K562 (cell line): ENCODE measurements around the gene METTL18. TPM values are rescaled to one million over a fixed set of nuclear protein-coding genes. Genes with fewer than 3 reads are reported as not detected.
A peak's percentile ranks its signal among the peaks of the same experiment; 100 is the strongest.

Experiments
- ATAC-seq: fragments of 200-7000 bp; cut with Tn5 transposase; 3 replicates; pipeline ENCODE4 v1.9.1; 2020; ENCODE audit warnings: moderate library complexity
- BruUV-seq: library from RNA; stranded (reverse); fragments of 400-500 nt; replicated peaks from 2 replicates; lab custom pipeline; 2021; lab: Mats Ljungman, UMichigan
- CTCF ChIA-PET: fragments of 300-600 bp; formaldehyde crosslinking; extraction: SDS; loops from one replicate; lab custom pipeline; 2021; ENCODE audit warnings: low intra/inter-chr PET ratio; lab: Yijun Ruan, JAX
- POLR2A ChIA-PET: fragments of 300-600, 350-650 bp; sonication (Branson Sonifier 250); formaldehyde crosslinking; extraction: SDS; loops from one replicate; lab custom pipeline; 2021; ENCODE audit warnings: antibody characterized with exemption, inconsistent platforms; lab: Yijun Ruan, JAX
- DNase-seq, 4 experiments: peaks; one replicate each; pipeline versions ENCODE4 v3.0.0 to v3.0.0-alpha.2; 2011 to 2018; ENCODE audit warnings: low spot score in 3 of 4, mixed read lengths in 3 of 4; ENCODE audit errors: extremely low read depth in 1 of 4
- FAIRE-seq: peaks from 2 replicates; lab custom pipeline; 2011; peaks lifted over from hg19 to GRCh38; lab: Jason Lieb, UNC
- H2AFZ ChIP-seq: 2 replicates; pipeline ENCODE4 v1.6.0; 2011; ENCODE audit warnings: low read depth, low read length, control low read depth, inconsistent platforms
- H3K27ac ChIP-seq: fragments of 200-600 bp; 3 replicates; pipeline ENCODE4 v1.8.0; 2011; ENCODE audit warnings: low read depth, mild to moderate bottlenecking, control low read depth, inconsistent platforms, low read length, moderate library complexity, mixed read lengths; ENCODE audit errors: extremely low read depth
- H3K27me3 ChIP-seq, 2 experiments: fragments of 300-600 bp in 1 of 2; 2 replicates in 1 of 2; 3 replicates in 1 of 2; pipeline versions ENCODE4 v1.6.0 to v1.8.0; 2011; ENCODE audit warnings: inconsistent platforms in 2 of 2, low read length in 2 of 2, mild to moderate bottlenecking in 1 of 2, mixed read lengths in 1 of 2, moderate library complexity in 1 of 2; ENCODE audit not compliant: control insufficient read depth in 2 of 2, insufficient read depth in 2 of 2
- H3K36me3 ChIP-seq: fragments of 300-600 bp; 3 replicates; pipeline ENCODE4 v1.8.0; 2011; ENCODE audit warnings: mild to moderate bottlenecking, low read length, inconsistent platforms; ENCODE audit not compliant: control insufficient read depth, insufficient read depth
- H3K4me1 ChIP-seq, 2 experiments: fragments of 200-600 bp in 1 of 2; replicated peaks in 1 of 2; 2 replicates in 1 of 2; 3 replicates in 1 of 2; pipeline versions ENCODE4 v1.5.1 to v1.8.0; 2011; ENCODE audit warnings: inconsistent platforms in 2 of 2, low read length in 2 of 2, mild to moderate bottlenecking in 1 of 2, mixed read lengths in 1 of 2, moderate library complexity in 1 of 2; ENCODE audit not compliant: control insufficient read depth in 2 of 2, insufficient read depth in 2 of 2
- H3K4me2 ChIP-seq: 2 replicates; pipeline ENCODE4 v1.6.1; 2011; ENCODE audit warnings: low read length, control low read depth, inconsistent platforms, mixed read lengths; ENCODE audit not compliant: insufficient read depth
- H3K4me3 ChIP-seq: fragments of 200-600 bp; sonication (generic), shearing (Covaris generic); 2 replicates; pipeline ENCODE4 v1.5.1; 2016; ENCODE audit warnings: control low read depth, inconsistent platforms
- H3K79me2 ChIP-seq: fragments of 200-600 bp; 3 replicates; pipeline ENCODE4 v1.8.0; 2011; ENCODE audit warnings: low read length, inconsistent platforms; ENCODE audit not compliant: control insufficient read depth, insufficient read depth
- H3K9ac ChIP-seq, 2 experiments: 2 replicates each; pipeline versions ENCODE4 v1.6.0 to v1.6.1; 2011; ENCODE audit warnings: low read depth in 2 of 2, low read length in 2 of 2, control low read depth in 1 of 2, inconsistent platforms in 1 of 2, mild to moderate bottlenecking in 1 of 2, mixed read lengths in 1 of 2; ENCODE audit not compliant: insufficient read depth in 1 of 2
- H3K9me1 ChIP-seq: one replicate; pipeline ENCODE4 v1.6.0; 2011; ENCODE audit warnings: inconsistent platforms, mild to moderate bottlenecking, low read length, moderate library complexity; ENCODE audit not compliant: control insufficient read depth, insufficient read depth
- H3K9me3 ChIP-seq: replicated peaks from 2 replicates; pipeline ENCODE4 v1.5.1; 2011; ENCODE audit warnings: low read depth, low read length, inconsistent platforms; ENCODE audit not compliant: control insufficient read depth, insufficient read depth
- H4K20me1 ChIP-seq: replicated peaks from 2 replicates; pipeline ENCODE4 v1.6.1; 2011; ENCODE audit warnings: low read length, inconsistent platforms, mixed read lengths; ENCODE audit not compliant: control insufficient read depth, insufficient read depth
- DACH1 ChIP-seq: fragments of 450-650 bp; IDR thresholded peaks from 2 replicates; pipeline ENCODE4 v1.6.1; 2018; ENCODE audit not compliant: partially characterized antibody
- KDM1A ChIP-seq, 2 experiments: fragments of 450-650 bp; IDR thresholded peaks; 2 replicates each; pipeline ENCODE4 v1.6.1; 2016; ENCODE audit warnings: mild to moderate bottlenecking in 2 of 2
- PREB ChIP-seq: sonication (generic); formaldehyde crosslinking; IDR thresholded peaks from 2 replicates; pipeline ENCODE4 v1.8.1; 2023; ENCODE audit warnings: mild to moderate bottlenecking, missing genetic modification reagents
- SMARCE1 ChIP-seq: fragments of 450-650 bp; IDR thresholded peaks from 2 replicates; pipeline ENCODE4 v1.7.1; 2016; ENCODE audit warnings: mild to moderate bottlenecking
- WGBS: fragments of 100-300 bp; shearing (Covaris generic); methylation state at CpG from one replicate; pipeline ENCODE4 v1.1.6; 2016; ENCODE audit warnings: low coverage, mixed read lengths; ENCODE audit not compliant: insufficient coverage; ENCODE audit errors: missing lambda C conversion rate; 5-methylcytosine and 5-hydroxymethylcytosine counted together
- in situ Hi-C: fragments of 300-500 bp; cut with MboI; formaldehyde crosslinking; loops from 4 replicates; pipeline ENCODE4 v1.15.0; 2018; ENCODE audit warnings: inconsistent platforms, mixed read lengths
- intact Hi-C: fragments of 100-400 bp; cut with micrococcal nuclease; formaldehyde crosslinking; loops from 2 replicates; pipeline ENCODE4 v1.14.2; 2022
- polyA plus RNA-seq, 8 experiments: library from polyadenylated mRNA; depleted of rRNA in 4 of 8; stranded (reverse) in 5 of 8; unstranded in 3 of 8; fragments of >200 nt; fragmentation: Nextera tagmentation in 2 of 8; fragmentation: Illumina TruSeq in 1 of 8; extraction: Ambion mirVana in 2 of 8; extraction: Trizol in 1 of 8; gene quantifications; 2 replicates each; pipeline versions ENCODE4 v1.2.1 to v1.2.3, GENCODE V29; 2011 to 2014; ENCODE audit warnings: inconsistent platforms in 1 of 8, missing spikeins in 1 of 8
- total RNA-seq, 7 experiments: library from RNA; depleted of rRNA in 6 of 7; stranded (reverse); fragments of >200 nt in 6 of 7; fragmentation: Illumina TruSeq in 2 of 7; extraction: Trizol in 2 of 7; gene quantifications; 2 replicates each; pipeline versions ENCODE4 v1.2.1 to v1.2.3, GENCODE V29; 2011 to 2021; ENCODE audit warnings: low replicate concordance in 1 of 7
- TF ChIP-seq, protein P1 (sequence below): fragments of 250-450 bp; sonication (Bioruptor Pico); IDR thresholded peaks from 2 replicates; pipeline ENCODE4 v1.5.0; 2021; ENCODE audit warnings: mild to moderate bottlenecking, borderline replicate concordance
- TF ChIP-seq, protein P2 (sequence below): fragments of 250-450 bp; sonication (Bioruptor Pico); IDR thresholded peaks from 2 replicates; pipeline ENCODE4 v1.8.0; 2021; ENCODE audit warnings: borderline replicate concordance, mild to moderate bottlenecking, moderate library complexity; ENCODE audit not compliant: poor library complexity, severe bottlenecking
- TF ChIP-seq, protein P3 (sequence below), 2 experiments: fragments of 200-800 bp in 1 of 2; sonication (Bioruptor generic) in 1 of 2; sonication (generic) in 1 of 2; formaldehyde crosslinking in 1 of 2; IDR thresholded peaks in 1 of 2; conservative IDR thresholded peaks in 1 of 2; 2 replicates each; pipeline versions ENCODE4 v1.5.0 to v1.6.1; 2016 to 2020; ENCODE audit warnings: missing compliant biosample characterization in 1 of 2, missing genetic modification characterization in 1 of 2, missing genetic modification reagents in 1 of 2

The METTL18 gene
- total and polyA plus RNA-seq, 9 of the 15 experiments (the other 6 are each of a cell fraction or from before 2014, with no cell fraction given) = 9.5 to 40.2 (median 14.7) TPM

GRCh38 chr1:169765580-169766331 is 29.0 kb downstream of the METTL18 start:
- no TSS peak for BruUV-seq
- Histone ChIP-seq H3K9ac (no peak overlapping the region), H3K9me3 (no peaks in the 10 kb centered on the region), H3K27ac (no peak overlapping the region), H3K79me2 (no peaks in the 10 kb centered on the region), H3K4me3 (no peak overlapping the region), H3K4me1 (no peaks in the 10 kb centered on the region), H4K20me1 (no peaks in the 10 kb centered on the region), H3K9me1 (no peaks in the 10 kb centered on the region), H2AFZ (no peak overlapping the region), H3K4me2 (no peak overlapping the region), H3K36me3 (no peaks in the 10 kb centered on the region), H3K27me3 (peaks cover 0 to 6% of the 10 kb centered on the region in 2 experiments; a peak in 2 of 5 replicates)
- intact Hi-C loops (no loop called here), in situ Hi-C loops (no loop called here)
- DNase-seq (no peak), FAIRE-seq (no peak), ATAC-seq (no peak)
- under 1% methylated on average over 7 of the region's 7 CpGs for WGBS
- ChIA-PET POLR2A (interaction anchor here (1.2 kb wide), 1 partner anchor 9 kb away, joined by 5 read pairs; no protein-coding TSS in a partner anchor), CTCF (no interaction called here)
- no peak for TF ChIP-seq DACH1
- TF ChIP-seq, protein P1, sequence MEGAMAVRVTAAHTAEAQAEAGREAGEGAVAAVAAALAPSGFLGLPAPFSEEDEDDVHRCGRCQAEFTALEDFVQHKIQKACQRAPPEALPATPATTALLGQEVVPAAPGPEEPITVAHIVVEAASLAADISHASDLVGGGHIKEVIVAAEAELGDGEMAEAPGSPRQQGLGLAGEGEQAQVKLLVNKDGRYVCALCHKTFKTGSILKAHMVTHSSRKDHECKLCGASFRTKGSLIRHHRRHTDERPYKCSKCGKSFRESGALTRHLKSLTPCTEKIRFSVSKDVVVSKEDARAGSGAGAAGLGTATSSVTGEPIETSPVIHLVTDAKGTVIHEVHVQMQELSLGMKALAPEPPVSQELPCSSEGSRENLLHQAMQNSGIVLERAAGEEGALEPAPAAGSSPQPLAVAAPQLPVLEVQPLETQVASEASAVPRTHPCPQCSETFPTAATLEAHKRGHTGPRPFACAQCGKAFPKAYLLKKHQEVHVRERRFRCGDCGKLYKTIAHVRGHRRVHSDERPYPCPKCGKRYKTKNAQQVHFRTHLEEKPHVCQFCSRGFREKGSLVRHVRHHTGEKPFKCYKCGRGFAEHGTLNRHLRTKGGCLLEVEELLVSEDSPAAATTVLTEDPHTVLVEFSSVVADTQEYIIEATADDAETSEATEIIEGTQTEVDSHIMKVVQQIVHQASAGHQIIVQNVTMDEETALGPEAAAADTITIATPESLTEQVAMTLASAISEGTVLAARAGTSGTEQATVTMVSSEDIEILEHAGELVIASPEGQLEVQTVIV (CRISPR knock-in tag) = no peak
- TF ChIP-seq SMARCE1 = no peak
- no peak for TF ChIP-seq PREB (CRISPR knock-in tag)
- TF ChIP-seq, protein P2, sequence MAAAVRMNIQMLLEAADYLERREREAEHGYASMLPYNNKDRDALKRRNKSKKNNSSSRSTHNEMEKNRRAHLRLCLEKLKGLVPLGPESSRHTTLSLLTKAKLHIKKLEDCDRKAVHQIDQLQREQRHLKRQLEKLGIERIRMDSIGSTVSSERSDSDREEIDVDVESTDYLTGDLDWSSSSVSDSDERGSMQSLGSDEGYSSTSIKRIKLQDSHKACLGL (CRISPR knock-in tag) = no peak
- TF ChIP-seq, protein P3, sequence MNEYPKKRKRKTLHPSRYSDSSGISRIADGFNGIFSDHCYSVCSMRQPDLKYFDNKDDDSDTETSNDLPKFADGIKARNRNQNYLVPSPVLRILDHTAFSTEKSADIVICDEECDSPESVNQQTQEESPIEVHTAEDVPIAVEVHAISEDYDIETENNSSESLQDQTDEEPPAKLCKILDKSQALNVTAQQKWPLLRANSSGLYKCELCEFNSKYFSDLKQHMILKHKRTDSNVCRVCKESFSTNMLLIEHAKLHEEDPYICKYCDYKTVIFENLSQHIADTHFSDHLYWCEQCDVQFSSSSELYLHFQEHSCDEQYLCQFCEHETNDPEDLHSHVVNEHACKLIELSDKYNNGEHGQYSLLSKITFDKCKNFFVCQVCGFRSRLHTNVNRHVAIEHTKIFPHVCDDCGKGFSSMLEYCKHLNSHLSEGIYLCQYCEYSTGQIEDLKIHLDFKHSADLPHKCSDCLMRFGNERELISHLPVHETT (CRISPR knock-in tag; conservative IDR thresholded peaks at IDR 0.05 in 1 of 2, IDR thresholded peaks at IDR 0.05 in 1 of 2) = no peak
- peak in 1 of 2 experiments; percentile 32; a peak in 1 of 4 replicates for TF ChIP-seq KDM1A (IDR thresholded peaks at IDR 0.05)
